ENCODE measurements around the gene PSRC1. TPM values are rescaled to one million over a fixed set of nuclear protein-coding genes. Genes with fewer than 3 reads are reported as not detected.
A peak's percentile ranks its signal among the peaks of the same experiment; 100 is the strongest.

The PSRC1 gene
- total RNA-seq, 2 donors from 2014 or later, result 4.7 to 16.2 TPM

GRCh38 chr1:109253803-109254620 is 28.9 kb downstream of the PSRC1 start:
- ATAC-seq (no peak), DNase-seq (ENCODE audit: low spot score) (no peak)
- Mint-ChIP-seq H3K27me3 (no peaks in the 10 kb centered on the region), H3K4me1 (ENCODE audit: low read depth in 2 of 2) (peaks cover 8 to 21% of the 10 kb centered on the region in 2 donors), H3K36me3 (no peaks in the 10 kb centered on the region), H3K9me3 (no peaks in the 10 kb centered on the region), H3K4me3 (no peak overlapping the region), H3K27ac (no peak overlapping the region)

- H3K4me1 Mint-ChIP-seq (ENCODE audit: low read depth in 2 of 2), result peaks cover 10 to 23% of the 10 kb centered on the region in 2 donors
- ATAC-seq (no peak), DNase-seq (ENCODE audit: low spot score) (no peak)
- no peaks in the 10 kb centered on the region for H3K36me3 Mint-ChIP-seq
- no peak overlapping the region for H3K27ac Mint-ChIP-seq
- H3K27me3 Mint-ChIP-seq, result no peaks in the 10 kb centered on the region
- H3K9me3 Mint-ChIP-seq, result no peaks in the 10 kb centered on the region
- H3K4me3 Mint-ChIP-seq, result no peak overlapping the region
Observed at GRCh38 chr1:109252893-109253802, 29.8 kb downstream of the PSRC1 start.

DNA sequence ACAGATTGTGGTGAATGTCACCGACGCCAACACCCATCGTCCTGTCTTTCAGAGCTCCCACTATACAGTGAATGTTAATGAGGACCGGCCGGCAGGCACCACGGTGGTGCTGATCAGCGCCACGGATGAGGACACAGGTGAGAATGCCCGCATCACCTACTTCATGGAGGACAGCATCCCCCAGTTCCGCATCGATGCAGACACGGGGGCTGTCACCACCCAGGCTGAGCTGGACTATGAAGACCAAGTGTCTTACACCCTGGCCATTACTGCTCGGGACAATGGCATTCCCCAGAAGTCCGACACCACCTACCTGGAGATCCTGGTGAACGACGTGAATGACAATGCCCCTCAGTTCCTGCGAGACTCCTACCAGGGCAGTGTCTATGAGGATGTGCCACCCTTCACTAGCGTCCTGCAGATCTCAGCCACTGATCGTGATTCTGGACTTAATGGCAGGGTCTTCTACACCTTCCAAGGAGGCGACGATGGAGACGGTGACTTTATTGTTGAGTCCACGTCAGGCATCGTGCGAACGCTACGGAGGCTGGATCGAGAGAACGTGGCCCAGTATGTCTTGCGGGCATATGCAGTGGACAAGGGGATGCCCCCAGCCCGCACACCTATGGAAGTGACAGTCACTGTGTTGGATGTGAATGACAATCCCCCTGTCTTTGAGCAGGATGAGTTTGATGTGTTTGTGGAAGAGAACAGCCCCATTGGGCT is 30.6 kb downstream of the PSRC1 start:
- no peaks in the 10 kb centered on the region for H3K27me3 Mint-ChIP-seq

GRCh38 chr1:109251277-109252166 is 31.4 kb downstream of the PSRC1 start:
- DNase-seq (ENCODE audit: low spot score) (no peak), ATAC-seq (no peak)
- Mint-ChIP-seq H3K36me3 (no peaks in the 10 kb centered on the region), H3K27ac (no peak overlapping the region), H3K4me1 (ENCODE audit: low read depth in 2 of 2) (peaks cover 10 to 20% of the 10 kb centered on the region in 2 donors), H3K9me3 (no peaks in the 10 kb centered on the region), H3K4me3 (no peak overlapping the region), H3K27me3 (peaks cover 0 to 4% of the 10 kb centered on the region in 2 donors)

More for the DNA sequence above, 30.6 kb downstream of the PSRC1 start:
- peaks cover 10 to 21% of the 10 kb centered on the region in 2 donors for H3K4me1 Mint-ChIP-seq (ENCODE audit: low read depth in 2 of 2)
- no peak overlapping the region for H3K27ac Mint-ChIP-seq
- no peak for DNase-seq (ENCODE audit: low spot score)
- ATAC-seq, result no peak
- H3K9me3 Mint-ChIP-seq, result no peaks in the 10 kb centered on the region
- H3K36me3 Mint-ChIP-seq, result no peaks in the 10 kb centered on the region
- H3K4me3 Mint-ChIP-seq, result no peak overlapping the region

DNA sequence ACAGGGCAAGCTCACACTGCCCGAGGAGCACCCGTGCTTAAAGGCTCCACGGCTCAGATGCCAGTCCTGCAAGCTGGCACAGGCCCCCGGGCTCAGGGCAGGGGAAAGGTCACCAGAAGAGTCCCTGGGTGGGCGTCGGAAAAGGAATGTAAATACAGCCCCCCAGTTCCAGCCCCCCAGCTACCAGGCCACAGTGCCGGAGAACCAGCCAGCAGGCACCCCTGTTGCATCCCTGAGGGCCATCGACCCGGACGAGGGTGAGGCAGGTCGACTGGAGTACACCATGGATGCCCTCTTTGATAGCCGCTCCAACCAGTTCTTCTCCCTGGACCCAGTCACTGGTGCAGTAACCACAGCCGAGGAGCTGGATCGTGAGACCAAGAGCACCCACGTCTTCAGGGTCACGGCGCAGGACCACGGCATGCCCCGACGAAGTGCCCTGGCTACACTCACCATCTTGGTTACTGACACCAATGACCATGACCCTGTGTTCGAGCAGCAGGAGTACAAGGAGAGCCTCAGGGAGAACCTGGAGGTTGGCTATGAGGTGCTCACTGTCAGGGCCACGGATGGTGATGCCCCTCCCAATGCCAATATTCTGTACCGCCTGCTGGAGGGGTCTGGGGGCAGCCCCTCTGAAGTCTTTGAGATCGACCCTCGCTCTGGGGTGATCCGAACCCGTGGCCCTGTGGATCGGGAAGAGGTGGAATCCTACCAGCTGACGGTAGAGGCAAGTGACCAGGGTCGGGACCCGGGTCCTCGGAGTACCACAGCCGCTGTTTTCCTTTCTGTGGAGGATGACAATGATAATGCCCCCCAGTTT is 32.3 kb downstream of the PSRC1 start:
- ATAC-seq (no peak), DNase-seq (ENCODE audit: low spot score) (no peak)
- Mint-ChIP-seq H3K4me3 (peak overlapping the region; percentile 17), H3K4me1 (ENCODE audit: low read depth in 2 of 2) (peaks cover 10 to 20% of the 10 kb centered on the region in 2 donors), H3K27ac (no peak overlapping the region), H3K27me3 (peaks cover 0 to 6% of the 10 kb centered on the region in 2 donors), H3K9me3 (no peaks in the 10 kb centered on the region), H3K36me3 (no peaks in the 10 kb centered on the region)

GRCh38 chr1:109249654-109250401 is 33.1 kb downstream of the PSRC1 start:
- no peak overlapping the region for H3K27ac Mint-ChIP-seq
- H3K36me3 Mint-ChIP-seq, result no peaks in the 10 kb centered on the region
- H3K27me3 Mint-ChIP-seq, result peaks cover under 1 to 7% of the 10 kb centered on the region in 2 donors
- DNase-seq (ENCODE audit: low spot score), result no peak
- no peak overlapping the region for H3K4me3 Mint-ChIP-seq
- no peaks in the 10 kb centered on the region for H3K9me3 Mint-ChIP-seq
- peak; percentile 45 to 48 for ATAC-seq
- peaks cover 5 to 20% of the 10 kb centered on the region in 2 donors for H3K4me1 Mint-ChIP-seq (ENCODE audit: low read depth in 2 of 2)

DNA sequence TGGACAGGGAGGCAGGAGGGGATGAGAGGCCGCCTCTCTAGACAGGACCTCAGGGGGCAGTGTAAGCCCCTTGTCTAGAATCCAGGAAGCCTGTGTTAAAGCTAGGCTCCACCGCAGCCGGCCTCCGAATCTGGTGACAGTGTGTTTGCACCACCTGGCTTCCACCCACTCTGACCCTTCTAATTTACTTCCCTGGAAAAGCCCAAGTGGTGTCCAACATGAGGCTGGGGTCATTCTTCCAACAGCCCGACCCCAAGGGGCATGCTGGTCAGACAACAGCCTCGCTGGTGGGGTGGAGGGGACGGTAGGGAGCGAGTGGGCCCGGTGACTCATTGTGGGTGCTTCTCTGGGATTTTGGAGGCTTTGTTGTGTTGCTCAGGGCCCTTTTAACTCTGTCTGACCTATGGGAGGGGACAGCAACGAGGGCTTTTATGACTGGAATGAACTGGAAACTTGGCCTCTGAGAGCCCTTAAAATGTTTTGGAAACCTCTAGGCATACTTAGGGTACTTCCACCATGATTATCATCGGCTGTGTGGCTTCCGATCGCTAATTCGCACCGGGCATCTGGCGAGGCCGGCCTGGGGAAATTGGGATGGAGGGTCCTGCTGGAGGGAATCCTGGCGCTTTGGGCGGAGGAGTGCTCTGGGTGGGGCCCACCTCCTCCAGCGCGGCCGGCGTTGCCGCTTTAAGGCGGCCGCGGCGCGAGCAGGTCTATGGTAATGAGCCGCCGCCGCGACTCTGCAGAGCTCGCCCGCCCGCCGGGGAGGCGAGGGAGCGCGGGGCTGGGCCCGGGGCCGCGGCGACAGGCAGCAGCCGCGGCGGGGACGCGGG is 33.9 kb downstream of the PSRC1 start, which contains the start of gene CELSR2:
Gene CELSR2 (plus strand): TSS at position 743 of the 833 bp plus-strand sequence. CDS start 541 bp downstream, outside the sequence.
- no peaks in the 10 kb centered on the region for H3K36me3 Mint-ChIP-seq
- no peak within 1 kb of the TSS for H3K27ac Mint-ChIP-seq
- ATAC-seq (peak; percentile 88 to 91), DNase-seq (ENCODE audit: low spot score) (peak; percentile 68)
- peaks cover 5 to 20% of the 10 kb centered on the region in 2 donors for H3K4me1 Mint-ChIP-seq (ENCODE audit: low read depth in 2 of 2)
- peaks cover 9 to 15% of the 10 kb centered on the region in 2 donors for H3K27me3 Mint-ChIP-seq
- H3K9me3 Mint-ChIP-seq, result no peaks in the 10 kb centered on the region
- no peak within 1 kb of the TSS for H3K4me3 Mint-ChIP-seq

DNA sequence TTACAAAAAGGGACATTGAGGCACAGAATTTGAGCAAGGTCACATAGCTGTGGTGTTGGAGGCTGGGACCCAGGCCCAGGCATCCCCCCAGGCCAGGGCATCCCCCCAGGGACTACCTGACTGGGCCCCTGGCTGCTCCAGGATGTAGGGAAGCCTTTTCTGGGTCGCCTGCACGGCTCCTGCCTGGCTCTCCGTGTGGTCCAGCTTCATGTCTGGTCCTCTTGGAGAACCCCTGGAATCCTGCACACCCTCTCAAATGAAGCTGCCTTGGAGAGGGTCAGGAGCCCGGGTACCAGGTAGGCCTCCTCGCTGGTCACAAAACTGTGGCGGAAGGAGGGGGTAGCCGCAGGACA is 34.5 kb downstream of the PSRC1 start:
- Mint-ChIP-seq H3K27ac (no peak overlapping the region), H3K4me1 (ENCODE audit: low read depth in 2 of 2) (peaks cover 5 to 18% of the 10 kb centered on the region in 2 donors), H3K9me3 (no peaks in the 10 kb centered on the region), H3K4me3 (no peak overlapping the region), H3K27me3 (peaks cover 9 to 15% of the 10 kb centered on the region in 2 donors), H3K36me3 (no peaks in the 10 kb centered on the region)
- DNase-seq (ENCODE audit: low spot score) (no peak), ATAC-seq (no peak)

DNA sequence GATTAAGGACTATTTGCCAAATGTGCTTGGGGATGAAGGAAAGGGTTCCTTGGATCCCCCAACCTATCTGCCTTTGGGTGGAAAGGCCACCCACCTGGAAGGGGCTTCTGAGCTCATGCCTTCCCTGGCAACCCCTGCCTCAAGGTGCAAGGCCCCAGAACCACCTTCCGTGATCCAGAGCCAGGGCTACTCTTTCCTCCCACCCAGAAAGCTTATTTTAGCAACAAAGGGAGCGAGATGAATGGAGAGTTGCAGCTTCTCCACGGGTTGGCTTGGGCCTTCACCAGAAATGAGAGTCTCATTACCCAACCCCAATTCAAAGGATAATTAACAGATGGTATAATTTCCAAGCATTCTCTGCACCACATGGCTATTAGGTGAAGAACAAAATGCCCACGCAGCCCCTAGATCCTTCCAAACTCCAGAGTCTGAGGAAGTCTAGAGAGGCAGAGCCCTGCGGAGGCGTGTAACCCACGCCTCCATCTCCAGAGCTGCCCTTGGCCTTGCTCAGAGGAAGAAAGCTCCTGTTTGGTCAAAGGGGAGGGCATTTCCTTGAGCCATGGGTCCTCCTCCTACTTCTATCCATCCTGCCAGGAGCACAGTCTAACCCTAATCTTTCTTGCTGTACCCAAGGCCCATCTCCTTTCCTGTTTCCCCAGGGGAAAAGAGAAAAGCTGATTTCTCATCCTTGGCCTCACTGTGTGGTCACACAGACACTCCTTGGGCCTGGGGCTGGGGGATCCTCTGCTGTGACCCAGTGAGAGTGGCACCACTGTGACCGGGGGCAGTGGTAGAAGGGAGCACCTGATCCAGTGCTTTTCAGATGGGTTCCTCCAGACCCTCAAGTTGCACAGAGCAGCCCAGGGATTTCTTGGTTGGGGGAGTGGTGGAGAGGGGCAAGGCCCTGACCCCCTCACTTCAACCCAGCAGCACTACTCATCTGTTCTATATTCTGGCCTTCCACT is 35.3 kb downstream of the PSRC1 start:
- ATAC-seq, result no peak
- peaks cover 10 to 15% of the 10 kb centered on the region in 2 donors for H3K27me3 Mint-ChIP-seq
- no peaks in the 10 kb centered on the region for H3K36me3 Mint-ChIP-seq
- H3K4me3 Mint-ChIP-seq, result no peak overlapping the region
- no peaks in the 10 kb centered on the region for H3K9me3 Mint-ChIP-seq
- no peak for DNase-seq (ENCODE audit: low spot score)
- H3K27ac Mint-ChIP-seq, result no peak overlapping the region
- H3K4me1 Mint-ChIP-seq (ENCODE audit: low read depth in 2 of 2), result peaks cover 5 to 16% of the 10 kb centered on the region in 2 donors

- Mint-ChIP-seq H3K4me1 (ENCODE audit: low read depth in 2 of 2) (peaks cover 18 to 19% of the 10 kb centered on the region in 2 donors), H3K27me3 (peaks cover 15 to 16% of the 10 kb centered on the region in 2 donors), H3K9me3 (no peaks in the 10 kb centered on the region), H3K4me3 (no peak overlapping the region), H3K36me3 (no peaks in the 10 kb centered on the region), H3K27ac (no peak overlapping the region)
- ATAC-seq (no peak), DNase-seq (ENCODE audit: low spot score) (no peak)
Observed at GRCh38 chr1:109246141-109246551, 36.8 kb downstream of the PSRC1 start.
